HG02840 (cell line): ENCODE measurements around the gene CEP350.
A peak's percentile ranks its signal among the peaks of the same experiment; 100 is the strongest.
"Not testable (repeated sequence)": the region's sequence is repeated elsewhere in the genome, so short reads cannot be mapped to it uniquely, and the experiment has no call there.

Experiments used
- ATAC-seq: cut with Tn5 transposase; IDR thresholded peaks from one replicate; pipeline ENCODE4 v1.9.1; 2021; ENCODE audit warnings: mild to moderate bottlenecking, moderate library complexity, moderate number of reproducible peaks; ENCODE audit not compliant: unreplicated experiment, low FRiP score

CEP350 gene

DNA sequence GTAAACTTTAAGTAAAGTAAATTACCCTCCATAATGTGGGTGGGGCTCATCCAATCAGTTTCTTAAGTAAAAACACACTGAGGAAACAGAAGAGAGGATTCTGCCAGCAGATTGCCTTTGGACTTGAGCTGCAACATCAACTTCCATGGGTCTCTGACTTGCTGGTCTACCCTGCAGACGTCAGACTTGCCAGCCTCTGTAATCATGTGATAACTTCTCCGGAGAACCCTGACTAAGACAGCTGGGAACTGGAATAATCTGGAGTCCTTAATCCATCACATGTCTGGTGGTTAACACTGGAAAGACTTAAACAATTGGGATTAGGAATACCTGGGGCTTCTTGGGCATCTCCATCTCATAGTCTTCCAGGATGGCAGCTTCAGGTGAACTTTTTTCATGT, 13.2 kb upstream of the CEP350 start:
- ATAC-seq, result no peak

DNA sequence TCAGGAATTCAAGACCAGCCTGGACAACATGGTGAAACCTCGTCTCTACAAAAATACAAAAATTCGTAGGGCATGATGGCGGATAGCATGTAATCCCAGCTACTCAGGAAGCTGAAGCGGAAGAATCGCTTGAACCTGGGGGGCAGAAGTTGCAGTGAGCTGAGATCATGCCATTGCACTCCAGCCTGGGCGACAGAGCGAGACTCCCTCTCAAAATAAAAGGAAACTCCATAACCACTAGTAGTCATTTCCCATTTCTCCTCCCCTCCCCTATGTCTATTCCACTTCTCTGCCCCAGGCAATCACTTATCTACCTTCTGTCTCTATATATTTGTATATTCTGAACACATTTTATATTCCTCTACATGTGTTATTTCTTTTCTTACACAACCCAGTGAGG, 4.0 kb upstream of the CEP350 start:
- no peak for ATAC-seq

- no peak for ATAC-seq
Observed at GRCh38 chr1:179951383-179952144, 3.0 kb upstream of the CEP350 start.

- no peak for ATAC-seq
Observed at GRCh38 chr1:179952186-179952585, 2.4 kb upstream of the CEP350 start.

- ATAC-seq, result peak; percentile 17
Observed at GRCh38 chr1:179953974-179954492, 577 bp upstream of the CEP350 start.

- ATAC-seq, result no peak
Observed at GRCh38 chr1:179955287-179955680, 674 bp downstream of the CEP350 start.

DNA sequence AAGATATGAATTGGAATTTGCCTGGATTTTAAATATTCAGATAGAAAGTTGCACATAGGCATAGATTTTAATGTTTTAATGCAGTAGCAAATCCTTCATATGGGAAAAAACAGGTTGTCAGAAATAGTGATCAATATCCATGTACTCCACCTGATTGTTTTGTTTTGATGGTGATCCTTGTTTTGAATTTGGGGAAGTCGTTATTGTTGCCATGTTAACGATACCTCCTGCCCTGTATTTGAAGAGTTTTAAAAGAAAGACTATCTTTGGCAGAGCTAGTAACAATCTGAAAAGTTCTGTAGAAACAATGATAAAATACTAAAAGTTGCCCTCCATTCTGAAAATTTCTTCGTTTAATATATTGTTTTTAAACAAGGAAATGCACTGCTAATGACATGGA, 1.1 kb downstream of the CEP350 start:
- ATAC-seq, result no peak

GRCh38 chr1:179958359-179958758, 3.7 kb downstream of the CEP350 start:
- no peak for ATAC-seq

- not testable (repeated sequence) for ATAC-seq
Observed at GRCh38 chr1:179962168-179962567, 7.6 kb downstream of the CEP350 start.

DNA sequence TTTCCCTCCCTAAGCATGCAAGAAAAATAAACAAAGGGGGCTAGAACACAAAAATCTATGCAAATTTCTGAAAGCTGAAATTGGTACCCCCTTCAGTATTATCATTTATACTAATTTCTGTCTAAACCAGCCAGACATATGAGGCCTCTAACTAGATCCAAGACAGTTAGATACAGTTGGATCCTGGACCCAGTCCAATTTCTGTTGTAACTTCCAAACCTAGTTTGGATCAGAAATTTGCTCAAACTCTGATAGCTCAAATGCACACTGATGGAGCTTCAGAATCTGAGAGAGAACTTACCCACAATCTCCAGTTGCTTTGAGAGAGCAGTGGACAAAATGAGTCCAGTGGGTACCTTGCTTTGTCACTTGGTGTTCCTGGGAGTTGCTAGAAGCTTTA, 11.9 kb downstream of the CEP350 start:
- no peak for ATAC-seq

GRCh38 chr1:179968284-179968993, 13.8 kb downstream of the CEP350 start:
- ATAC-seq, result no peak

DNA sequence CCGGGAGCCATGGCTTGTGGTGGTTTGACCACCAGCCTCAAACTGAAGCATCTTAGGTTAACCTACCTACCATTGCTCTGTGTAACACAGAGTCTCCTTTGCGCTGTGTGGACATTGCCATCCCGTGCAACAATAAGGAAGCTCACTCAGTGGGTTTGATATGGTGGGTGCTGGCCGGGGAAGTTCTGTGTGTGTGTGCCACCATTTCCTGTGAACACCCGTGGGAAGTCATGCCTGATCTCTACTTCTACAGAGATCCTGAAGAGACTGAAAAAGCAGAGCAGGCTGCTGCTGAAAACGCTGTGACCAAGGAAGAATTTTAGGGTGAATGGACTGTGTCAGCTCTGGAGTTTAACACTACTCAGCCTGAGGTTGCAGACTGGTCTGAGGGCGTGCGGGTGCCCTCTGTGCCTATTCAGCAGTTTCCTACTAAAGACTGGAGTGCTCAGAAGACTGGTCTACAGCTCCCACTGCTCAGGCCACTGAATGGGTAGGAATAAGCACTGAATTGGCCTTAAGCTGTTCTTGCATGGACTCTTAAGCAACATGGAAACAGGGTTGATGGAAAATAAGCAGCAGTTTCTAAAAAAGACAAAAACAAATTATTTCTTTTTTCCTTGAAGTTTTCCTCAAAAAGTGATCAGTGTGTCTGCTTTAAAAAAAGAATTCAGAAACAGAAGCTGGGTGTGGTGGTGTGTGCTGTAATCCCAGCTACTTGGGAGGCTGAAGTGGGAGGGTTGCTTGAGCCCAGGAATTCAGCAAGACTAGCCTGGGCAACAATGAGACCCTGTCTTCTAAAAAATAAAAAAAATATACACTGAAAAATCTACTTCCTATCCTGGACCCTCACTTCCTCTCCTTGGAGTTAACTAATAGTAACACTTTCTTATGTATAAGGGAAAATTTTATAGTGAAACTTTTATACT, 14.6 kb downstream of the CEP350 start:
- ATAC-seq, result no peak

DNA sequence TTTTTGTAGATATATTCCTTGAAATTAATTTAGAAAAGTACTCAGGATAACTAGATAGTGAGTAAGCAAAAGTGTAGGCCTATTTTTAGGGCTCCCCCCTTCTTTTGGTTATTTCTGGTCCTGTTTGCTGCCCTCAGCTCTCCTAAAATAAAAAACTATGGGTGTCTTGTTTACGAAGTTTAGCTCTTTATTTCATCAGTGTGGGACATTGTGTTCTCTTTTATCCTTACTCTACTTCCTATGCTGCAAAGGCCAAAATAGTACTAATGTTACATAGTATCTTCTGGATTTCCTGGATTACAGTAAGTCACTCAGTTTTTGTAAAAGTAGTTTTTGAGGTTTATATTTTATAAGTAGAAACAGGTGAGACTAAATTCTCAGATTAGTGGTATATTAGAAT, 15.4 kb downstream of the CEP350 start:
- ATAC-seq, result no peak

GRCh38 chr1:179971563-179972496, 17.2 kb downstream of the CEP350 start:
- ATAC-seq, result no peak

DNA sequence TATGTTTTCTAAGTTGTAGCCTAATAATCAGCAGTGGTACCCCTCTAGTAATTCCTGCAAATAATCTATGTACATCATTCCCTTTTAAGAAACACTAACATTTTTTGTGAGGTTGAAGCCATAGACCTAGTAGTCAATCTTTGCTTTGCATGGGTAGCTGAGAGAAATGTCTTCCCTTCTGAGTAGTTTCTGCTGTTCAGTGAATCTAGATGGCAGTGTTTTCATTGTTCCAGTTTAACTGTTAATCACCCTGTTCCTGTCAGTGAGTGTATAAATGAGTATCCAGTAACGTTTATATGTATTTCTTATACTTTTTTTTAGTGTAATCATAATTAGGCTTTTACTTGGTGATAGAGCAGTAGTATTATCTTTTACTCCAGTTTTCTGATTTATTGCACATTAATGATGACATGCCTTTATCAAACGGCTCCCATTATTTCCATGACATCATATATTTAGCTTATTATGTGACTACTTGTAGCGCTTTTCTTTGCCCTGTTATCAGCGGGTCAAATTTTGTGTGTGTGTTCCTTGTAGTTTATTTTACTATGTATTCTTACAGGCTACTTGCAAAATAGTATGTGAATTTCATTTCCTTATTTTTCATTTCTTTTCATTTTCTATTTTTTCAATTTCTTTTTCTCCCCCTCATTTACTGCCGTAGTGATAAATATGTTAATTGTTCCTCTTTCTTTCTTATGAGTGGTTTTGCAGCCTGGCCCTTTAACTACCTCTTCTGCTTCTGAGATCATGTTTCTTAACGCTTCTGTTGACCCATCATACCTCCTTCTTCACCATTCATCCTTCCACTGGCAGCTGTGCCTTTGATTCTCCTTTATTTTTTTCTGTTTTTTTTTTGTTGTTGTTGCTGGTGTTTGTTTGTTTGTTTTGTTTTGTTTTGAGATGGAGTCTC, 18.8 kb downstream of the CEP350 start:
- no peak for ATAC-seq

- ATAC-seq, result no peak
Observed at GRCh38 chr1:179976970-179977651, 22.5 kb downstream of the CEP350 start.

- ATAC-seq, result no peak
Observed at GRCh38 chr1:179978199-179979079, 23.8 kb downstream of the CEP350 start.
